HG03432 (cell line): ENCODE results near the gene AURKAIP1.

Experiments used
- ATAC-seq: cut with Tn5 transposase; IDR thresholded peaks from one replicate; pipeline ENCODE4 v1.9.1; 2021; ENCODE audit warnings: mild to moderate bottlenecking, moderate library complexity; ENCODE audit not compliant: unreplicated experiment

The AURKAIP1 gene

DNA sequence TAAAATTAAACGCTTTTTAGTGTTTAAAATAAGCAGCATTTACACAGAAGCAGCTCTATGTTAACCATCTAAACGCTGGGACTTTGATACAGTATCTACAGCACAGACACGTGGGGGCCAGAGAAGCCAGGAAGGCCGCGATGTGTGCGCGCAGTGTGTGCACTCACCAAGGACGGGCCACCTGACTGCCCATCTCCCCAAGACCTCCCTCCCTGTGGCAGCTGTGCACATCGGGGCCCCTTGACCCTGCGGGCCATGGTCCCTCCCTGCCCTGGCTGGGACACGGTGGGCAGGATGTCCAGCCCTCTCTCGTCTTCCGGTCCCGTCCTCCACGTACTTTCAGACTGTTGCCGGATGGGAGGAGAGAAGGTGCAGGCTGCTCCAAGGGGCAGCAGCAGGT is 39.7 kb downstream of the AURKAIP1 start:
- ATAC-seq: no peak

- no peak for ATAC-seq
These were observed 40.2 kb downstream of the AURKAIP1 start for GRCh38 chr1:1334835-1335234.

DNA sequence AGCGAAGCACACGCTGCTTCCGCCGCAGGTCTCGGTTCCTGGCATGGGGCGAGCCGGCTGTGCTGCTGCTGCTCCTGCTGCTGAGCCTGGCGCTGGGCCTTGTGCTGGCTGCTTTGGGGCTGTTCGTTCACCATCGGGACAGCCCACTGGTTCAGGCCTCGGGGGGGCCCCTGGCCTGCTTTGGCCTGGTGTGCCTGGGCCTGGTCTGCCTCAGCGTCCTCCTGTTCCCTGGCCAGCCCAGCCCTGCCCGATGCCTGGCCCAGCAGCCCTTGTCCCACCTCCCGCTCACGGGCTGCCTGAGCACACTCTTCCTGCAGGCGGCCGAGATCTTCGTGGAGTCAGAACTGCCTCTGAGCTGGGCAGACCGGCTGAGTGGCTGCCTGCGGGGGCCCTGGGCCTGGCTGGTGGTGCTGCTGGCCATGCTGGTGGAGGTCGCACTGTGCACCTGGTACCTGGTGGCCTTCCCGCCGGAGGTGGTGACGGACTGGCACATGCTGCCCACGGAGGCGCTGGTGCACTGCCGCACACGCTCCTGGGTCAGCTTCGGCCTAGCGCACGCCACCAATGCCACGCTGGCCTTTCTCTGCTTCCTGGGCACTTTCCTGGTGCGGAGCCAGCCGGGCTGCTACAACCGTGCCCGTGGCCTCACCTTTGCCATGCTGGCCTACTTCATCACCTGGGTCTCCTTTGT is 41.3 kb downstream of the AURKAIP1 start:
- no peak for ATAC-seq

- no peak for ATAC-seq
These were observed 42.1 kb downstream of the AURKAIP1 start for GRCh38 chr1:1332774-1333480.

- no peak for ATAC-seq
These were observed 42.8 kb downstream of the AURKAIP1 start for GRCh38 chr1:1332031-1332755.

GRCh38 chr1:1331068-1331965 is 43.7 kb downstream of the AURKAIP1 start, which contains the start of gene TAS1R3:
TSS of gene TAS1R3 (plus strand) at chr1:1331280. CDS start at chr1:1331346, 66 bp downstream.
- no peak for ATAC-seq

GRCh38 chr1:1330366-1331067 is 44.5 kb downstream of the AURKAIP1 start:
- ATAC-seq: no peak

- no peak for ATAC-seq
These were observed 45.5 kb downstream of the AURKAIP1 start for GRCh38 chr1:1329304-1330210.

DNA sequence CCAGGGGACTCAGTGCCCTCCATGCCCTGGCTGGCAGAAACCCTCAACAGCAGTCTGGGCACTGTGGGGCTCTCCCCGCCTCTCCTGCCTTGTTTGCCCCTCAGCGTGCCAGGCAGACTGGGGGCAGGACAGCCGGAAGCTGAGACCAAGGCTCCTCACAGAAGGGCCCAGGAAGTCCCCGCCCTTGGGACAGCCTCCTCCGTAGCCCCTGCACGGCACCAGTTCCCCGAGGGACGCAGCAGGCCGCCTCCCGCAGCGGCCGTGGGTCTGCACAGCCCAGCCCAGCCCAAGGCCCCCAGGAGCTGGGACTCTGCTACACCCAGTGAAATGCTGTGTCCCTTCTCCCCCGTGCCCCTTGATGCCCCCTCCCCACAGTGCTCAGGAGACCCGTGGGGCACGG is 46.8 kb downstream of the AURKAIP1 start:
- ATAC-seq: no peak

DNA sequence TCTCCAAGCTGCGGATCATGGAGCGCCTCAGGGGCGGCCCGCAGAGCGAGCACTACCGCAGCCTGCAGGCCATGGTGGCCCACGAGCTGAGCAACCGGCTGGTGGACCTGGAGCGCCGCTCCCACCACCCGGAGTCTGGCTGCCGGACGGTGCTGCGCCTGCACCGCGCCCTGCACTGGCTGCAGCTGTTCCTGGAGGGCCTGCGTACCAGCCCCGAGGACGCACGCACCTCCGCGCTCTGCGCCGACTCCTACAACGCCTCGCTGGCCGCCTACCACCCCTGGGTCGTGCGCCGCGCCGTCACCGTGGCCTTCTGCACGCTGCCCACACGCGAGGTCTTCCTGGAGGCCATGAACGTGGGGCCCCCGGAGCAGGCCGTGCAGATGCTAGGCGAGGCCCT is 47.7 kb downstream of the AURKAIP1 start:
- no peak for ATAC-seq

- ATAC-seq: no peak
These were observed 48.9 kb downstream of the AURKAIP1 start for GRCh38 chr1:1326075-1326605.

GRCh38 chr1:1325288-1326074 is 49.5 kb downstream of the AURKAIP1 start:
- no peak for ATAC-seq

DNA sequence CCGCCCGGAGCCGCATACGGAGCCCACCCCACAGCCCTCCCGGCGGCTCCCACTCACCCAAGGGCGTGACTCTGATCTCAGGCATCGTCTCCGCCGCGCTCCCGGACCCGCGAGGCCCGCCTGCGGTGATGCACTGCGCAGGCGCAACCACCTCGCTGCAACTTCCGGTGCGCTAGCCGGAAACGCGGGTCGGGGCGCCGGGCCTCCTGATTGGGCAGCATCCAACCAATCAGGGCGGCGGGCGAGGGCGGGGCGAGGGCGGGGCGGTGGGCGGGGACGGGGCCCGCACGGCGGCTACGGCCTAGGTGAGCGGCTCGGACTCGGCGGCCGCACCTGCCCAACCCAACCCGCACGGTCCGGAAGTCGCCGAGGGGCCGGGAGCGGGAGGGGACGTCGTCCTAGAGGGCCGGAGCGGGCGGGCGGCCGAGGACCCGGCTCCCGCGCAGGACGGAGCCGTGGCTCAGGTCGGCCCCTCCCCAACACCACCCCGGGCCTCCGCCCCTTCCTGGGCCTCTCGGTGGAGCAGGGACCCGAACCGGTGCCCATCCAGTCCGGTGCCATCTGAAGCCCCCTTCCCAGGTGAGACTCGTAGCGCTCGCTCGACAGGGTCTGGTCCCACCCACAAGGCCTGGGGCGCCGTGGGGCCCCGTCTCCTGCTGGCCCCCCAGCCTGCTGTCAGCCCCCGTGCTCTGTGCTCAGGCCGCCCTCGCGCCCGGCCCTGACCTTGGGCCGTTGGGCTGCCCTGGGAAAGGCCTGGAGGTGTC is 50.3 kb downstream of the AURKAIP1 start, which contains the start of the genes CPTP and INTS11:
Gene CPTP (plus strand): TSS at position 279 of the 764 bp plus-strand sequence. CDS start 2,109 bp downstream, outside the sequence.
Gene INTS11 (minus strand): TSS at position 137 of the 764 bp plus-strand sequence. CDS start 52 bp downstream, at position 85.
- ATAC-seq: peak; percentile 72

- peak; percentile 25 for ATAC-seq
These were observed 50.9 kb downstream of the AURKAIP1 start for GRCh38 chr1:1324084-1324523.
